H1 (cell line): ENCODE results near the gene EIF3B. TPM values are rescaled to one million over a fixed set of nuclear protein-coding genes. Genes with fewer than 3 reads are reported as not detected.

Source experiments
- ATF3 ChIP-seq: IDR thresholded peaks from 2 replicates; pipeline ENCODE4 v1.6.1; 2011; ENCODE audit warnings: low read depth, mild to moderate bottlenecking, low read length; ENCODE audit not compliant: insufficient read depth
- RFX5 ChIP-seq: IDR thresholded peaks from 2 replicates; pipeline ENCODE4 v1.6.1; 2011; ENCODE audit warnings: low read depth, low read length, improper control_type of control experiment, borderline replicate concordance
- polyA plus RNA-seq, 7 experiments: library from polyadenylated mRNA; depleted of rRNA in 3 of 7; stranded (reverse) in 5 of 7; unstranded in 2 of 7; fragments of >200 nt in 5 of 7; fragments of 200-250 nt in 2 of 7; gene quantifications; 1 replicate in 5 of 7; 2 replicates in 1 of 7; 4 replicates in 1 of 7; pipeline versions ENCODE4 v1.2.1 to v1.2.3, GENCODE V29; 2011 to 2013; ENCODE audit warnings: missing spikeins in 2 of 7, mixed read lengths in 2 of 7
- total RNA-seq: library from RNA; stranded (reverse); fragmentation: NEBNext Ultra II Directional; extraction: Animal tissue kit (Norgen Biotek cat#: 25700); gene quantifications from 2 replicates; pipeline ENCODE4 v1.2.1, GENCODE V29; 2021

The EIF3B gene
- total and polyA plus RNA-seq, 2 of the 8 experiments (the other 6 are each of a cell fraction or from before 2014, with no cell fraction given), result 167 to 316 TPM

DNA sequence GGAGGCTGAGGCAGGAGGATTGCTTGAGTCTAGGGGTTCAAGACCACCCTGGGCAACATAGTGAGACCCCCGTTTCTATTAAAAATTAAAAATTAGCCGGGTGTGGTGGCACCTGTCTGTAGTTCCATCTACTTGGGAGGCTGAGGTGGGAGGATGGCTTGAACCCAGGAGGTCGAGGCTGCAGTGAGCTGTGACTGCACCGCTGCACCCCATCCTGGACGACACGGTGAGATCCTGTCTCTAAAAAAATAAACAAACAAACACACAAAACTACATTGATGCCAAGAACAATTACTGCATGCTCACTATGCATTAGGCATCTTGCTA lies 48.0 kb downstream of the EIF3B start (continued):
- TF ChIP-seq ATF3 (no peak), RFX5 (no peak)
- TF ChIP-seq, all 59 proteins: peak for 0
